ENCODE measurements around the gene TMEM170B.

Gene TMEM170B

DNA sequence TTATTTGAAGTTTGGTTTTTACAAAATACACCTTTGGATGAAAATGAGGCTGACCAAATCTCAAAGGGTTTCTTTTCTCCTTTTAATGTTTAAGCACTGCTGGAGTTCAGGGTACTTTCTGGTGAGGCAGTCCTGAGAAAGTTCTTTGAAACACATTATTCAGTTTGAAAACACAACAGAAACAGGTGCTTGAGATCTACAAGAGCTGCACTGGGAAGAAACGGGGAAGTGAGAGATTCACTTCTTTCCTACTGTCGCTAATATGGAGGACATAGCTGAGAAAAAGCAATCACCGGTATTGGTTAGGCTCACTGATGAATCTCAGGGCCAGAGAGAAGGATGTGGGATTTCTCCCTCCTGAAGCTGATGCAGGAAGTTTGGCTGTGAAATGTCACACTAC, 22.9 kb upstream of the TMEM170B start:
- TF ChIP-seq, protein P1, sequence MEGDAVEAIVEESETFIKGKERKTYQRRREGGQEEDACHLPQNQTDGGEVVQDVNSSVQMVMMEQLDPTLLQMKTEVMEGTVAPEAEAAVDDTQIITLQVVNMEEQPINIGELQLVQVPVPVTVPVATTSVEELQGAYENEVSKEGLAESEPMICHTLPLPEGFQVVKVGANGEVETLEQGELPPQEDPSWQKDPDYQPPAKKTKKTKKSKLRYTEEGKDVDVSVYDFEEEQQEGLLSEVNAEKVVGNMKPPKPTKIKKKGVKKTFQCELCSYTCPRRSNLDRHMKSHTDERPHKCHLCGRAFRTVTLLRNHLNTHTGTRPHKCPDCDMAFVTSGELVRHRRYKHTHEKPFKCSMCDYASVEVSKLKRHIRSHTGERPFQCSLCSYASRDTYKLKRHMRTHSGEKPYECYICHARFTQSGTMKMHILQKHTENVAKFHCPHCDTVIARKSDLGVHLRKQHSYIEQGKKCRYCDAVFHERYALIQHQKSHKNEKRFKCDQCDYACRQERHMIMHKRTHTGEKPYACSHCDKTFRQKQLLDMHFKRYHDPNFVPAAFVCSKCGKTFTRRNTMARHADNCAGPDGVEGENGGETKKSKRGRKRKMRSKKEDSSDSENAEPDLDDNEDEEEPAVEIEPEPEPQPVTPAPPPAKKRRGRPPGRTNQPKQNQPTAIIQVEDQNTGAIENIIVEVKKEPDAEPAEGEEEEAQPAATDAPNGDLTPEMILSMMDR (IDR thresholded peaks at IDR 0.05; ENCODE audit: control insufficient read depth, extremely low read depth, insufficient read depth) = no peak
- DNase-seq (ENCODE audit: low read depth) = no peak
- H3K4me3 ChIP-seq (ENCODE audit: low read depth, low read length) = no peak overlapping the region

GRCh38 chr6:11515763-11516162, 21.8 kb upstream of the TMEM170B start:
- DNase-seq (ENCODE audit: low read depth) = no peak

DNA sequence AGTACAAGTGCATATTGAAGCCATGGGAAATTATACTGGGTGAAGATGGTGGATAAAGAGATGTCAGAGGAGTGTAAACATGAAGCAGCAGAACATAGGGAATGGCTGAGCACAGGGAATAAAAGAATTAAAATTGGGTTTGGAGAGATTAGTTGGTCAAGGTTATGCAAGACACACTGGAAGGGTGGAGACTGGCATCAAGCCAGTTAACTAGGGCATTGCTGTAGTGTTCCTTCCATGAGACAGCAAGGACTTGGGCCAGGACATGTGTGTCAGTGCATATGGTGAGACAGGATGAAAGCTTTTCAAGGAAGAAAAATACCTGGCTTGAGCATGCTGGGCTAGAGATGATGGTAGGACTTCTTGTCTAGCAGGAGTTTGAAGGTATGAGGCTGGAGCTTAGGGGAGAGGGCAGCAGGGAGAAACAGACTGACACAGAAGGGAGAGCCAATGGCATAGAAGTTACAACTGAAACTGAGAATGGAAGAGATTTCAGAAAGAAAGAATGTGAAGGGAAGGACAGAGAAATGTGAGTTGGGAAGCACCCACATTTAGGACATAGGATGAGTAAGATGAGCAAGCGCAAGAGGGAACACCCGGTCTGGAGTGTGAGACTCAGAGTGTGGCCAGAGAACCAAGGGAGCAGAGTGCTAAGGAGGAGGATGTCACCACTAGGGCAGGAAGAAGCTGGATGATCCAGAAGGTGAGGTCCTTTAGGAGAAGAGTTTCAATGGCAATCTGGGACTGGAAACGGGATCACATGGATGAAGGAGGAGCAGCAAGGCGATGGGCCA, 14.5 kb upstream of the TMEM170B start:
- TF ChIP-seq, protein P1 (IDR thresholded peaks at IDR 0.05; ENCODE audit: control insufficient read depth, extremely low read depth, insufficient read depth) = no peak
- DNase-seq (ENCODE audit: low read depth) = no peak
- H3K4me3 ChIP-seq (ENCODE audit: low read depth, low read length) = no peak overlapping the region

More at GRCh38 chr6:11515763-11516162, 21.8 kb upstream of the TMEM170B start:
- TF ChIP-seq, protein P1 (IDR thresholded peaks at IDR 0.05; ENCODE audit: control insufficient read depth, extremely low read depth, insufficient read depth) = no peak
- no peak overlapping the region for H3K4me3 ChIP-seq (ENCODE audit: low read depth, low read length)

- TF ChIP-seq, protein P1 (IDR thresholded peaks at IDR 0.05; ENCODE audit: control insufficient read depth, extremely low read depth, insufficient read depth) = no peak
- no peak for DNase-seq (ENCODE audit: low read depth)
These were observed 11.9 kb upstream of the TMEM170B start for GRCh38 chr6:11525468-11526155.

DNA sequence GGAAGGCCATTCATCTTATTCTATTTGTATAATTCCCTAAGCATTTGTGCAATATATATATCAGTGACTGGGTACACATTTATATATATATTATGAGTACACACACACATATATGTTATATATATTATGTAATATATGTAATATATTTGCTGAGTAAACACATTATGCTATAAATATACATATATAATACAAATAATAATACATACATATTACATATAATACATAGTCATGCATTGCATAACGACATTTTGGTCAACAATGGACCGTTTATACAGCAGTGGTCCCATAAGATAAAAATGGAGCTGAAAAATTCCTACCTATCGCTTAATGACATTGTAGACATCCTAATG, 11.4 kb upstream of the TMEM170B start:
- TF ChIP-seq, protein P1 (IDR thresholded peaks at IDR 0.05; ENCODE audit: control insufficient read depth, extremely low read depth, insufficient read depth) = no peak
- no peak for DNase-seq (ENCODE audit: low read depth)
- no peak overlapping the region for H3K4me3 ChIP-seq (ENCODE audit: low read depth, low read length)

More at GRCh38 chr6:11525468-11526155, 11.9 kb upstream of the TMEM170B start:
- no peak overlapping the region for H3K4me3 ChIP-seq (ENCODE audit: low read depth, low read length)

GRCh38 chr6:11527274-11527870, 10.2 kb upstream of the TMEM170B start:
- no peak overlapping the region for H3K4me3 ChIP-seq (ENCODE audit: low read depth, low read length)
- TF ChIP-seq, protein P1 (IDR thresholded peaks at IDR 0.05; ENCODE audit: control insufficient read depth, extremely low read depth, insufficient read depth) = no peak
- DNase-seq (ENCODE audit: low read depth) = no peak
